Activated naive CD4-positive, alpha-beta T cell treated with anti-CD3 and anti-CD28 coated beads, Interleukin-2, amount 50 U/mL, for 24 hours (primary cell): ENCODE results near the gene TOMM5.
"Not testable (repeated sequence)": the region's sequence is repeated elsewhere in the genome, so short reads cannot be mapped to it uniquely, and the experiment has no call there.

Experiments used
- H3K27ac Mint-ChIP-seq: one replicate; pipeline ENCODE4 v1.8.0; 2021; ENCODE audit warnings: mild to moderate bottlenecking, mixed read lengths
- H3K27me3 Mint-ChIP-seq: one replicate; pipeline ENCODE4 v1.8.0; 2021; ENCODE audit warnings: mixed read lengths
- H3K36me3 Mint-ChIP-seq: one replicate; pipeline ENCODE4 v1.8.0; 2021; ENCODE audit warnings: mixed read lengths
- H3K4me1 Mint-ChIP-seq: one replicate; pipeline ENCODE4 v1.8.0; 2021; ENCODE audit warnings: mixed read lengths
- H3K4me3 Mint-ChIP-seq: one replicate; pipeline ENCODE4 v1.8.0; 2021; ENCODE audit warnings: mild to moderate bottlenecking, mixed read lengths
- H3K9me3 Mint-ChIP-seq: one replicate; pipeline ENCODE4 v1.8.0; 2021; ENCODE audit warnings: mixed read lengths

Gene TOMM5

DNA sequence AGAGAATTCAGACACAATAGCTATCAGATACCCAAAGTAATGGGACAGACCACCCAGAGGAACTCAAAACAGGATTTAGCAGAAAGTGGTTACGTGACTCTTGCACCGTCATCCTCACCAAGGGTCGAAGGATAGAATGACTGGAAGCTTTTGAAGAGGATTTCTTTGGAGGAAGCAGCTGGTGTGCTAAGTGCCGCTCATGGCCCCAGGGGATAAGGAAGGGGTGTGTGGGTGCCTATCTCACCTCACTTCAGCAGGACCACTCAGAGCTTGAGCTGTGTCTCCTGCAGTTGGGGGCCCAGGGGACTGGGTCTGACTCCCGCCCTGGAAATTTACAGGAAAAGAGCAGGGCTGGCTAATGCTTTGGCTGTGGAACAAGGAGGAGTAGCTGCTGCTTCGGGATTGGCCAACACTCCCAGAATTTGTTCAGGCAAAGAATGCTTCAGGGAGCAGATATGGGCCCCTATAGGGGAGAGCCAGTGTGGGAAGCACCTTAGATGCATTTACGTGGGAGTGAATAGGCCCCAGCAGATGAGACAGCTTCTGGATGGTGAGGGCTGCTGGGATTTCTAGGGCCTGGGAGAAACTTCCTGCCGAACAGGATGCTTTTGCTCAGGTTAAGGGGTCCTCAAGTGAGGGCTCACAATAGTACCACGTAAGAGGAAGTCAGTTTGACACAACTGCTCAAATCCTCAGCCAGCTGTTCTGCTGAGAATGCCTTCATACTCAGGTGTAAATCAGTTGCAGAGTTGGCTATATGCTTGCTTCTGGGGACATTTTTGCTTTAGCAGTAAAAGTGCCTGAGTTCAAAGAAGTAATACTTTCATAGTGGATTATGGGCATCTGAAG lies 29.1 kb upstream of the TOMM5 start:
- no peaks in the 10 kb centered on the region for H3K4me1 Mint-ChIP-seq
- no peaks in the 10 kb centered on the region for H3K36me3 Mint-ChIP-seq
- H3K27ac Mint-ChIP-seq: no peak overlapping the region
- no peaks in the 10 kb centered on the region for H3K27me3 Mint-ChIP-seq
- no peak overlapping the region for H3K4me3 Mint-ChIP-seq
- H3K9me3 Mint-ChIP-seq: no peaks in the 10 kb centered on the region

DNA sequence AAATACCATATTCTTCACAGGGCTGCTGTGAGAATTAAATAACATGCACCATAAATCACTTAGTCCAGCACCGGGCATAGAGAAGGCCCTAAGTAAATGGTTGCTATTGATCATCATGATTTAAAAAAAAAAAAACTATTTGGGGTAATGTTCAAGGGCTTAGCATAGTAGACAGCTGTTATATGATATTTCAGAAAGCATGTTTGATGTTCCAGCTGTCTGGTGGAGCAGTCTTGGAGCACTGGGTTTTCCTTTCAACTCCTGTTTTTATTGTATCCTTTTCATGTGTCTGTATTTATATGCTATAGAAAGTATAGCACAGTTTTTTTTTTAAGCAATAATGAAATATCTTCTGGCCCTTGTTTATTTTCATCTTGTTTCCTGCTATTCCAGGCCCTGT lies 28.0 kb upstream of the TOMM5 start:
- H3K4me1 Mint-ChIP-seq: no peaks in the 10 kb centered on the region

DNA sequence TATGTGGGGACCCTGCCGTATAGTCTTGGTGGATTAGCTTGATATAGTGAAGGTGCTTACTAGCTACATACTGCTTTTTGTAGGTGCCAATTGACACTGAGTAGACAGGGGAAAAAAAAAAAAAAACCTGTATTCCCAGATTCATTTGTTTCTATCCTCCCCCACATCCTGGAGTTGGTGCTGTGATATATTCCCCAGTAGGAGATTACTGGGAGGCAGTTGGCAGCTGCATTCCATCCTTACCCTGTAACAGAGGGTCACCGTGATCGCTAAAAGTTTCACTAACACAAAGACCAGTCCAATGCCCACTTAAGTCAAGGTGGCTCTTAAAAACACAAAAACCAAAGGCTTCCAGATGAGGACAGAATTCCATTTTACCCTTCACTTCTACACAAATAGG lies 27.4 kb upstream of the TOMM5 start:
- H3K4me1 Mint-ChIP-seq: no peaks in the 10 kb centered on the region
- no peaks in the 10 kb centered on the region for H3K9me3 Mint-ChIP-seq
- no peaks in the 10 kb centered on the region for H3K36me3 Mint-ChIP-seq
- no peaks in the 10 kb centered on the region for H3K27me3 Mint-ChIP-seq
- H3K4me3 Mint-ChIP-seq: no peak overlapping the region
- no peak overlapping the region for H3K27ac Mint-ChIP-seq

More for the DNA sequence above, 28.0 kb upstream of the TOMM5 start:
- Mint-ChIP-seq H3K27me3 (no peaks in the 10 kb centered on the region), H3K9me3 (no peaks in the 10 kb centered on the region), H3K36me3 (no peaks in the 10 kb centered on the region), H3K27ac (no peak overlapping the region), H3K4me3 (no peak overlapping the region)

DNA sequence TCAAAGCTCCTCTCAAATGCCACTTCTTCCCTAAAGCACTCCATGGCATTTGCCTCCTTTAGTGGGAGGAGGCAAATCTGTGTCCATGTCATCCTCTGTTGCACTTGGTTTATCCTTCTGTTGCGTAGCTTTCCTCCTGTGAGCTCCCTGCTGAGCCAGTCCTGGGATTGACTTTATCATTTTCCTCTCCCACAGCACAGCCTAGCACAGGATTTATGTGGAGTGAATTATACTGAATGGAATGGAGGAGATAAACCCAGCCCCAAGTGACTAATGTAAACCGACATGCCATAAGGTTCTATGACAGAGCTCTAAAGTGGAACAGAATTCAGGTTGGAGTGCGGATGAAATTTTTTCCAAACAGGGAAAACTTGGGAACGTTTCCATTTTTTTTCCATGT lies 26.4 kb upstream of the TOMM5 start:
- Mint-ChIP-seq H3K9me3 (no peaks in the 10 kb centered on the region), H3K4me3 (no peak overlapping the region), H3K27ac (no peak overlapping the region), H3K27me3 (no peaks in the 10 kb centered on the region), H3K4me1 (no peaks in the 10 kb centered on the region), H3K36me3 (no peaks in the 10 kb centered on the region)

DNA sequence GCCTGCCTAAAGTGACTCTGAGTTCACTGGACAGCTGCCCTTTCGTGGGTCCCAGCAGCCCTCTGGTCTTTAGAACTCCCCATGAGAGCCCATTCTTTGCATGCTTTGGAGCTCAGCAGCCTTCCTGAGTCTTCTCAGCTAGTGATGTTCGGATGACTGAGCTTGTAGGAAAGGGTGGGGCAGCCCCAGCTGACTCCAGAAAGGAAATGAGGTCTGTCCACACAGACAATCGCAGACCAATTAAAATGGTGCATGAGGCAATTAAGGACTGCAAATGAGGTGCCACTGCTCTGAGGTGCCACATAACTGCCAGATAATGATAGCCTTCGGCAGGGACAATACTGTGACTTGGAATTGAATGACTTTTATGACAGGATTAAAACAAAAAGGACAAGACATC lies 25.4 kb upstream of the TOMM5 start:
- no peaks in the 10 kb centered on the region for H3K27me3 Mint-ChIP-seq
- no peaks in the 10 kb centered on the region for H3K4me1 Mint-ChIP-seq
- H3K27ac Mint-ChIP-seq: no peak overlapping the region
- no peaks in the 10 kb centered on the region for H3K9me3 Mint-ChIP-seq
- H3K4me3 Mint-ChIP-seq: no peak overlapping the region
- H3K36me3 Mint-ChIP-seq: no peaks in the 10 kb centered on the region

DNA sequence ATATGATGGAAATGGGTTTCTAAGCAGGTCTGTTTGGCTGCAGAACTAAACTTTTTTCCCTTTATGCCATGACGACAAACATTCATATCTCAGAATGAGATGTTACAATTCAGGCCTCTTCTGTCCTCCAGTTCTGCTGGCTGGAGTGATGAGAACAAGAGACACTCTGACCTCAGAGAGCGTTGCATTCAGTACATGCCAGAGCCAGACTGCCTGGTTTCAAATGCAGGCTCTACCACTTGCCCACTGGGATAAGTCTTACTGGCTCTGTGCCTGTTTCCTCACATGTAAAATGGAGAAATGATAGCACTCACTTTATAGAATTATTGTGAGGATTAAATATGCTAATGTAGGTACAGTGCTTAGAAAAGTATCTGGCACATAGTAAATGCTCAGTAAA lies 24.8 kb upstream of the TOMM5 start:
- no peaks in the 10 kb centered on the region for H3K4me1 Mint-ChIP-seq
- H3K36me3 Mint-ChIP-seq: no peaks in the 10 kb centered on the region
- H3K27ac Mint-ChIP-seq: no peak overlapping the region
- H3K4me3 Mint-ChIP-seq: no peak overlapping the region
- H3K27me3 Mint-ChIP-seq: no peaks in the 10 kb centered on the region
- H3K9me3 Mint-ChIP-seq: no peaks in the 10 kb centered on the region

DNA sequence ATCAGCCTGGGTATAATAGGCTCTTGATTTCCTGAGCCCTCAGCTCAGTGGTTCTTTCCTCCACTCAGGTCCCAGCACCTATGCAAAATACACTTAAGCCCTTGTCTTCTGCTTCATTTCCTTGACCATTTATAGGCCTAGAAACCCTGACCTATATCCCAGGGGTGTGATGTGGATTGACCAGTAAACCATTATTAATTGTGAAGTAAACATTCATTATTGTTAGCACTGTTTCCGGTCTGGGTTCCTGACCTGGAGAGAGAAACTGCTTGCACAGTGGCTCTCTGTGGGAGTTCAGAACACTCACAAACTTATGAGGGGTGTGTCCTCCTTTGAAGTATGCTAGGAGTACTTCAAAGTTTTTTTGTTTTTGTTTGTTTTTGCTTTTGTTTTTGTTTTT lies 19.6 kb upstream of the TOMM5 start:
- Mint-ChIP-seq H3K27ac (no peak overlapping the region), H3K4me3 (no peak overlapping the region), H3K36me3 (no peaks in the 10 kb centered on the region), H3K27me3 (peaks cover 2% of the 10 kb centered on the region), H3K9me3 (no peaks in the 10 kb centered on the region), H3K4me1 (no peaks in the 10 kb centered on the region)

DNA sequence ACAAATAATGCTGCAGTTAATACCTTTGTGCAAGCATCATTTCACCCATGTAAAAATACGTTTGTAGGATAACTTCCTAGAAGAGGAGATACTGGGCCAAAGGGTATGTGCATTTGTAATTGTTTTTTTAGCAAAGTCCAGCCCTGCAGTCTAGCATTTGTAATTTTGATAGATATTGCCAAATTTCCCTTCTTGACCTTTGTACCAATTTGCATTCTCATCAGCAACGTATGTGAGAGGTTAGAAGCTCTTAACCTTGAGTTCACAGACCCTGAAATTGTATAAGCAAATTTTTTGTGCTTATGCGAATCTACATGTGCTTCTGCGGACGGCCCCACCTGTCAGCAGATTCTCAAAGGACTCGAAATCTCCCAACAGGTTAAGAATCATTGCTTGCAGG lies 18.6 kb upstream of the TOMM5 start:
- Mint-ChIP-seq H3K27me3 (peaks cover 2% of the 10 kb centered on the region), H3K4me1 (no peaks in the 10 kb centered on the region), H3K36me3 (no peaks in the 10 kb centered on the region), H3K4me3 (no peak overlapping the region), H3K27ac (no peak overlapping the region), H3K9me3 (no peaks in the 10 kb centered on the region)

DNA sequence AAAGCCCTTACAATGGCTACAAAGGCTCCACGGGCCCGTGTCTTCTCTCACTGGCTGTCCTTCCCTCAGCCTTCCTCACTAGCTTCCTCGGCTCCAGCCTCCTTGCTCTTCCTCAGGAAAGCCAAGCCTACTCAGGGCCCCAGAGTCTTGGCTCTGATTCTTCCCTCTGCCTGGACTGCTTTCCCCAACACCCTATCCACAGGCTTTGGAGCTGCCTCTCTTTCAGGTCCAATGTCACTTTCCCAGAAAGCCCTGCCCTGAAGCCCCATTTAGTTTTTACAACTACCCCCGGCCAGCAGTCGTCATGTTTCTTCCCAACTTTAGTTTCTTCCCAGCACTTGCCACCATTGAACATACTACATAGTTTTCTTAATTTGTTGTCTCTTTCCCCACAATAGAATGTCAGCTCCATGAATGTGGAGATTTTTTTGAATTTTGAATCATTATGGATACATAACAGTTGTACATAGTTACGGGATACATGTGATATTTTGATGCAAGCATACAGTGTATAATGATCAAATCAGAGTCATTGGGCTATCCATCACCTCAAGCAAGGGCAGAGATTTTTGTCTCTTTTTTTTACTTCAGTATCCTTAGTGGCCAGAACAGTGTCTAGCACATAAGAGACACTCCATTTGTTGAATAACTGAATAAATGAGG lies 17.5 kb upstream of the TOMM5 start:
- Mint-ChIP-seq H3K4me3 (no peak overlapping the region), H3K36me3 (no peaks in the 10 kb centered on the region), H3K27ac (no peak overlapping the region), H3K27me3 (peaks cover 2% of the 10 kb centered on the region), H3K9me3 (no peaks in the 10 kb centered on the region), H3K4me1 (no peaks in the 10 kb centered on the region)

DNA sequence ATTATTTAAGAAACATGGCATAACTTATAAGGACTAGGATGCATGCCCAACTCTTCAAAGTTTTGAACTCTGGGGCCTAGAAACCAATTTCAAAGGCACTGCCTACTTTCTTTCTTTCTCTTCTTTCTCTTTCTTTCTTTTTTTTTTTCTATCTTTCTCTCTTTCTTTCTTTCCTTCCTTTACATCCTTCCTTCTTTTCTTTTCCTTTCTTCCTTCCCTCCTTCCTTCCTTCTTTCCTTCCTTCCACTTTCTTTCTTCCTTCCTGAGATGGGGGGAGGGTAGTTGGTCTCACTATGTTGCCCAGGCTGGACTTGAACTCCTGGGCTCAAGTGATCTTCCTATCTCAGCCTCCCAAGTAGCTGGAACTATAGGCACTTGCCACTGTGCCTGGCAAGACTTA lies 15.9 kb upstream of the TOMM5 start:
- Mint-ChIP-seq H3K4me3 (no peak overlapping the region), H3K36me3 (no peaks in the 10 kb centered on the region), H3K9me3 (no peaks in the 10 kb centered on the region), H3K27ac (no peak overlapping the region), H3K4me1 (no peaks in the 10 kb centered on the region), H3K27me3 (peaks cover 6% of the 10 kb centered on the region)

DNA sequence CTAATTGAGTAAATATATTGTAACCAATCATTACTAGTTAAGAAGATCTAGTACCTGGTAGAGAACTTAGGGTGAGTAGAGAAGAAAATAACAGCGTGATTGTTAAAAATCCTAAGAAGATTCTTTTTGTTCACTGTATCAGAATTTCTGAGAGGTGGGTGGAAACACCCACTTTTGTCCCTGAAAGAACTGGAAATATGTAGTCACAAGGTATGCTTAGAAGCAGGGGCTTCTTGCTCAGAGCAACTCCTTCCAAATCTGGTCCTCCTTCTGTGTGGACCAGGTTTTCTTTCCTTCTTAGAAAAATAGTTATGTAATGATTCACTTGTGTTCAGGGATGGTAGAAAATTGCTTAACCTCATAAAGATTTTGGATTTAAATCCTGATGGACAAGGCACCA lies 11.9 kb upstream of the TOMM5 start:
- Mint-ChIP-seq H3K4me3 (no peak overlapping the region), H3K9me3 (no peaks in the 10 kb centered on the region), H3K27ac (no peak overlapping the region), H3K4me1 (no peaks in the 10 kb centered on the region), H3K36me3 (no peaks in the 10 kb centered on the region), H3K27me3 (peaks cover 9% of the 10 kb centered on the region)

DNA sequence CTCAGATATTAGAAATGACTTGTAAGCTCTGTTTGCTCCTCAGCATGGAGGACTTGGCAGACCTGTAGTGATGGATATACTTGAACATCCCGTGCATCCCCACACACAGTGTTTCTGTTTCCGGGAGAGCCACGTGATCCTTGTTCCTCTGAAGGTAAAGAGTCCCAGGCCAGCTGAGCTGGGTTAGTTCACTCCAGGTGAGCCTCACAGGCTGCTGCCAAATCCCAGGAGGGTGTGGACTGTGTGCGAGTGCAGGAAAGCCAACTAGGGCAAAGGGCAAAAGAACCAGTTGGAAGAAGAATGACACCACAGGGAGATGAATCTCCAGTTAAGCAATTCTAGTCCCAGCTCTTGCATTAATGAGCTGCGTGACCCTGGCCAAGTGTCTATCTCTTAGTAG lies 10.4 kb upstream of the TOMM5 start:
- Mint-ChIP-seq H3K4me1 (no peaks in the 10 kb centered on the region), H3K4me3 (no peak overlapping the region), H3K27me3 (peaks cover 6% of the 10 kb centered on the region), H3K27ac (no peak overlapping the region), H3K36me3 (no peaks in the 10 kb centered on the region), H3K9me3 (no peaks in the 10 kb centered on the region)

DNA sequence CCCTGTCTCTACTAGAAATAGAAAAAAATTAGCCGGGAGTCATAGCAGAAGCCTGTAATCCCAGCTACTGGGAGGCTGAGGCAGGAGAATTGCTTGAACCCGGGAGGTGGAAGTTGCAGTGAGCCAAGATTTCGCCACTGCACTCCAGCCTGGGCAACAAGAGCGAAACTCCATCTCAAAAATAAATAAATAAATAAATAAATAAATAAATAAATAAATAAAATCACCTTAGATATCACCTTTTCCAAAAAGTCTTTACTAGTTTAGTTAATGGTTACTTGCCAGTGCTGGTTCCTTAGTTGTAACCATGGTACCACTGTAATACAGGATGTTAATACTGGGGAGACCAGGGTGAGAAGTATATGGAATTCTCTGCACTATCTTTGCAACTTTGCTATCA lies 9.7 kb upstream of the TOMM5 start:
- H3K27ac Mint-ChIP-seq, H3K36me3 Mint-ChIP-seq, H3K4me1 Mint-ChIP-seq, H3K9me3 Mint-ChIP-seq, H3K4me3 Mint-ChIP-seq, H3K27me3 Mint-ChIP-seq: not testable (repeated sequence)

DNA sequence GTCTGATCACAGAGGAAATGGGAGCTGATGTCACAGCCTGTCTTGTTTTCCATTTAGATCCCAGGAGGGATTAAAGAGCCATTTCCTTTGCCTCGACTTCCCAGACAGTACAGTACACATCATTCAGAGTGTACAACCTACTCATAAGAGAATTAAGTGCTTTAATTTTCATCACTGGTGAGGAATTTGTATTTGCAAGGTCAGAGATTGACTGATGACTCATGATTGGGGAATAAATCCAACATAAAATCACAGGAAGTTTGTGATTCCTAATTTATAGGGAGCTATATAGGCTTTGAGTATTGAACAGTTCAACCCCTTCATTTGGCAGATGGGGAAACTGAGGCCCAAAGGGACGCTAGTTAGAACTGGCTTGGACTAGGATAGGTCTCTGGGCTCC lies 4.1 kb upstream of the TOMM5 start:
- no peak overlapping the region for H3K4me3 Mint-ChIP-seq
- peaks cover 4% of the 10 kb centered on the region for H3K27me3 Mint-ChIP-seq
- H3K36me3 Mint-ChIP-seq: peaks cover 5% of the 10 kb centered on the region
- H3K9me3 Mint-ChIP-seq: no peaks in the 10 kb centered on the region
- no peak overlapping the region for H3K27ac Mint-ChIP-seq
- H3K4me1 Mint-ChIP-seq: peaks cover 16% of the 10 kb centered on the region

DNA sequence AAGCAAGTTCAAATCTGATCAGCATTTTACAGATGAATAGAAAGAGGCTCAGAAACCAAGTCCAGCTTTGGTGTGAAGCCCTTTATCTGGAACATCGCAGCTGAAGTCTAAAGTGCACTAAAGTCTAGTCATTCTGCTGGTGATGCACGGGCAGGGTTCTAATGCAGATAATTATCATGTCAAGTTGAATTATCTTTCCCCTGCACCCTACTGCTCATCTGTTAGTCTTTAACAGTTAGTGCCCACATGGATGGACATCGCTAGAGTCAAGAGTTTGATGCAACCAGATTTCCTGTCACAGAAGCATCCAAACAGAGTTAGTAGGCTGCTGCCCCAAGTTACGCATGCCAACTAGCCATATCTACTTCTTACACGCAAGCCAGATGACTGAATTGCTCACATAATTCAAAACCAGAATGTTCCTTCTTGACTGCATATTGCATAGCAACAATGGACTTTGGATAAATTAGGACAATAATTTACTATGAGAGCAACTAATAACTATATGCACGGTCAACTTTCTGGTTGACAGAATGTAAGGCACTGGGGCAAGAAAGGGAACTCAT lies 1.6 kb upstream of the TOMM5 start:
- Mint-ChIP-seq H3K27ac (no peak overlapping the region), H3K9me3 (no peaks in the 10 kb centered on the region), H3K4me1 (peaks cover 34% of the 10 kb centered on the region), H3K27me3 (peaks cover 4% of the 10 kb centered on the region), H3K36me3 (peaks cover 11% of the 10 kb centered on the region), H3K4me3 (peak overlapping the region; percentile 56)

DNA sequence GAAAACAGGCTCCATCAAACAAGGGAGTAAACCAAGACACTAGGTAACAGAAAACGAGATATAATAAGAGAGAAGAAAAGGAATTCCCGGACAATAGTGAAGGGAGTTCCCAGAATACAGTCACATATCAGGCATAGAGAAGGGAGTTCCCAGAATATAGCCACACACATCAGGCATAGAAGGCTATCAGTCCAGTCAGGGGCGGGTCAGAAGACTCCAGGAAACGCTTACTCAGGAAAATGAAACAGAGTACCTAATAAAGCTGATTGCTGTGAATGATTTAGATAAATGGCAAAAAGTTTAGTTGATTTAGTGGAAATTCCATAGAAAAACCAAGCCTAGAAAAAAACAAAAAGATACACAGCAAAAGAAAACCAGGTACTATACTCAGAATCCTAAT lies 4.9 kb downstream of the TOMM5 start:
- no peaks in the 10 kb centered on the region for H3K9me3 Mint-ChIP-seq
- no peak overlapping the region for H3K4me3 Mint-ChIP-seq
- no peak overlapping the region for H3K27ac Mint-ChIP-seq
- peaks cover 56% of the 10 kb centered on the region for H3K4me1 Mint-ChIP-seq
- H3K36me3 Mint-ChIP-seq: peaks cover 32% of the 10 kb centered on the region
- no peaks in the 10 kb centered on the region for H3K27me3 Mint-ChIP-seq
